Measurements from ENCODE around the gene SLC7A14. TPM values are rescaled to one million over a fixed set of nuclear protein-coding genes. Genes with fewer than 3 reads are reported as not detected.

Gene SLC7A14
- total and polyA plus RNA-seq, 10 of the 15 experiments (the other 5 are each of a cell fraction or from before 2014, with no cell fraction given) = not detected

GRCh38 chr3:170622369-170623159 lies 36.7 kb upstream of the SLC7A14 start (continued):
- no peak for TF ChIP-seq REST (IDR thresholded peaks at IDR 0.05; ENCODE audit: low read depth, low read length)

- Histone ChIP-seq H3K79me2 (ENCODE audit: control insufficient read depth, insufficient read depth, low read length) (no peaks in the 10 kb centered on the region), H3K9me3 (replicated peaks; ENCODE audit: control insufficient read depth, insufficient read depth, low read length) (peaks cover 3% of the 10 kb centered on the region; the same call in 1 of the 3 replicates), H3K4me2 (ENCODE audit: control insufficient read depth, insufficient read depth) (no peak overlapping the region), H3K9ac (ENCODE audit: control insufficient read depth, insufficient read depth, low read length) (no peak overlapping the region), H2AFZ (ENCODE audit: control insufficient read depth, low read depth, low read length) (no peak overlapping the region), H4K20me1 (ENCODE audit: control insufficient read depth, insufficient read depth) (no peaks in the 10 kb centered on the region), H3K4me1 (ENCODE audit: control insufficient read depth, insufficient read depth, low read length) (no peaks in the 10 kb centered on the region), H3K36me3 (ENCODE audit: control insufficient read depth in 2 of 2, insufficient read depth in 2 of 2, low read length in 1 of 2) (no peaks in the 10 kb centered on the region), H3K4me3 (no peak overlapping the region), H3K27me3 (replicated peaks in 1 of 2; ENCODE audit: control insufficient read depth in 2 of 2, insufficient read depth in 2 of 2, low read length in 1 of 2) (peaks cover 0 to 6% of the 10 kb centered on the region in 2 experiments; a peak in 2 of 4 replicates), H3K27ac (ENCODE audit: control insufficient read depth, insufficient read depth) (no peak overlapping the region)
- SMC1A ChIA-PET (ENCODE audit: uncharacterized antibody, unreplicated experiment) = no interaction called here
- intact Hi-C loops (cut with micrococcal nuclease; ENCODE audit: unreplicated experiment) = no loop called here
- DNase-seq (ENCODE audit: low read depth, low spot score) (no peak), ATAC-seq (no peak), FAIRE-seq (no peak)
- CTCF ChIA-PET = no interaction called here
- POLR2A ChIA-PET = no interaction called here
- in situ Hi-C loops (cut with MboI) = no loop called here
- no TSS peak for BruUV-seq (replicated peaks)
- RAD21 ChIA-PET (ENCODE audit: unreplicated experiment) = no interaction called here
- 76% methylated on average over 5 of the region's 5 CpGs for WGBS (ENCODE audit: insufficient coverage, insufficient replicate concordance, low lambda C conversion rate, missing lambda C conversion rate)
- TF ChIP-seq REST (IDR thresholded peaks at IDR 0.05; ENCODE audit: low read depth, low read length) (no peak), CHD1 (IDR thresholded peaks at IDR 0.05; ENCODE audit: low read depth, low read length) (no peak), RUNX3 (IDR thresholded peaks at IDR 0.05; ENCODE audit: low read length) (no peak), NBN (IDR thresholded peaks at IDR 0.05) (no peak), WRNIP1 (IDR thresholded peaks at IDR 0.05; ENCODE audit: borderline replicate concordance, low read depth, low read length) (no peak), ZNF217 (IDR thresholded peaks at IDR 0.05) (no peak), FOXM1 (IDR thresholded peaks at IDR 0.05; ENCODE audit: low read depth, low read length) (no peak), NFYB (IDR thresholded peaks at IDR 0.05; ENCODE audit: insufficient read depth, low read depth, low read length) (no peak), SIN3A (IDR thresholded peaks at IDR 0.05; ENCODE audit: low read depth, low read length) (no peak), ZNF274 (IDR thresholded peaks at IDR 0.05; ENCODE audit: insufficient read depth, insufficient read length) (no peak), STAT1 (conservative IDR thresholded peaks at IDR 0.05) (no peak), RELB (IDR thresholded peaks at IDR 0.05; ENCODE audit: low read depth) (no peak)
These were observed 35.4 kb upstream of the SLC7A14 start for GRCh38 chr3:170621256-170621655.
